ENCODE measurements around the gene KERA. TPM values are rescaled to one million over a fixed set of nuclear protein-coding genes. Genes with fewer than 3 reads are reported as not detected.

The KERA gene
- total and polyA plus RNA-seq, 9 of the 15 experiments (the other 6 are each of a cell fraction or from before 2014, with no cell fraction given) = not detected

DNA sequence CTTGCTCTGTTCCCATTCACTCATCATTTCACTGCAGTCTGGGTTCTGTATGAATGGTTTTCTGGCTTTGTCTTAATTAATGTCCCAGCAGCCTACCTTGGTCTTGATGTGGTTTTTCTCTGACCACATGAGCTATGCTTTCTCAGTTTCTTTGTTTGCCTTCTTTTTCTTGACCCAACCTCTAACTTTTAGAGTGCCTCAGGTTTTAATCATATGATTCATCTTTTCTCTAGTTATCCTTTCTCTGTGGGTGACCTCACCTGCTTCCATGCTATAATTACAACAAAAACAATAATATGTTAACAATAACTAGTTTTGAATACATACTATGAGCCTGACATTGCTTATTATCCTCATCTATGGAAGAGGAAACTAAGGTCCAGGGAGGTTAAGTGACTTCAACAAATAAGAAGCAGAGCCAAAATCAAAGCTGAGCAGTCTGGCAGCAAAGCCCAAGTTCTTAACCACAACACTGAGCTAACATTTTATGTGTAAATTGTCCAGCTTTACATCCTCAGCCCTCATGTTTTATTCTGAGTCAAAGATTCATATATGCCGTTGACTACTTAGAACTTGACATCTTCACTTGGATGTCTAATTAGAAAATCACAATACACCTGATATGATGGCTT, 48.4 kb downstream of the KERA start (continued):
- TF ChIP-seq, protein P1, sequence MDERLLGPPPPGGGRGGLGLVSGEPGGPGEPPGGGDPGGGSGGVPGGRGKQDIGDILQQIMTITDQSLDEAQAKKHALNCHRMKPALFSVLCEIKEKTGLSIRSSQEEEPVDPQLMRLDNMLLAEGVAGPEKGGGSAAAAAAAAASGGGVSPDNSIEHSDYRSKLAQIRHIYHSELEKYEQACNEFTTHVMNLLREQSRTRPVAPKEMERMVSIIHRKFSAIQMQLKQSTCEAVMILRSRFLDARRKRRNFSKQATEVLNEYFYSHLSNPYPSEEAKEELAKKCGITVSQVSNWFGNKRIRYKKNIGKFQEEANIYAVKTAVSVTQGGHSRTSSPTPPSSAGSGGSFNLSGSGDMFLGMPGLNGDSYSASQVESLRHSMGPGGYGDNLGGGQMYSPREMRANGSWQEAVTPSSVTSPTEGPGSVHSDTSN (CRISPR knock-in tag; IDR thresholded peaks at IDR 0.05; ENCODE audit: low read depth) = no peak
- TF ChIP-seq, protein P1 (tag; conservative IDR thresholded peaks at IDR 0.05; ENCODE audit: low read depth) = no peak
- TF ChIP-seq CBFA2T2 (conservative IDR thresholded peaks at IDR 0.05) (no peak), KLF6 (CRISPR knock-in tag; IDR thresholded peaks at IDR 0.05; ENCODE audit: borderline replicate concordance) (no peak), PTRF (tag; IDR thresholded peaks at IDR 0.05) (no peak), SPI1 (IDR thresholded peaks at IDR 0.05; ENCODE audit: borderline replicate concordance, low read depth, low read length) (no peak)

DNA sequence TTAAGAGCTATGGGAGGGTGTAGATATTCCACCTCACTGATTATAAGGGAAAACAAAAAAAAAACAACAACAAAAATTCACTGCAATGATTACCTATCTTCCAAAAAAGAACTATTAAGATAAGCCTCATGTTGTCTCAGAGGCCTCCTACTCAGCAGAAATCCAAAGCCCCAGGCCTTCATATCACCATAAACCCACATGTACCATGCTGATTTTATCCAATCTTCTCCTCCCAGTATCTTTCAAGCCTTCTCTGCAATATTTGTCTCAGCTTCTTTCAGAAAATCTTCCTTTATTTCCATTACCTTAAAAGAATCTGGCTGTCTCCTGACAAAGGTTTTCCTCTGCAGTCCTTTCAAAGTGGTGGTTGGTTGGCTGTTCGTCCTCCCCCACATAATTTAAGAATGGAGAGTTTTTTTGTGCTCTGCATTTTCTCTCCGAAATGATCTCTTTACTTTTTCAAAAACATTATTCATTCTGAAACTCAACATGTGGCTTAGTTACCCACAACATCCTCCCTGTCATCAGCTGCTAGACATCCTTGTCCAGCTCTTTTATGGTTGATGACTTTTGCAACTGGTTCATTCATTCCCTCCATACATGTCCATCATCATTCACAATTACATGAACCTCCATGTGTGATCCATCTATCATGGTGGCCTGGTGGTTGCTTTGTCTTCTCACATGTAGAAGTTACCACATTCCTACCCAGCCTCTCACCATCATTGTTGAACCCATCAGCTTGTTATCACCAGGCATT, 50.1 kb downstream of the KERA start:
- no TSS peak for BruUV-seq (replicated peaks)
- no peaks in the 10 kb centered on the region for H3K79me2 ChIP-seq (ENCODE audit: control insufficient read depth, insufficient read depth, low read length)
- H2AFZ ChIP-seq (ENCODE audit: low read depth, low read length) = no peak overlapping the region
- H3K9me3 ChIP-seq (replicated peaks; ENCODE audit: control insufficient read depth, insufficient read depth, low read depth, low read length) = no peaks in the 10 kb centered on the region
- H3K36me3 ChIP-seq (ENCODE audit: control insufficient read depth, insufficient read depth, low read length) = no peaks in the 10 kb centered on the region
- ATAC-seq = no peak
- no peak overlapping the region for H3K27ac ChIP-seq (ENCODE audit: extremely low read depth, low read depth, low read length)
- H3K9me1 ChIP-seq (ENCODE audit: control insufficient read depth, insufficient read depth, low read length) = no peaks in the 10 kb centered on the region
- WGBS (ENCODE audit: insufficient coverage, low coverage, missing lambda C conversion rate) = 0% methylated on average over 2 of the region's 2 CpGs
- H3K4me1 ChIP-seq (replicated peaks in 1 of 2; ENCODE audit: control insufficient read depth in 2 of 2, insufficient read depth in 2 of 2, low read length in 2 of 2) = no peaks in the 10 kb centered on the region
- POLR2A ChIA-PET = no interaction called here
- no peaks in the 10 kb centered on the region for H4K20me1 ChIP-seq (replicated peaks; ENCODE audit: control insufficient read depth, insufficient read depth, low read length)
- in situ Hi-C loops (cut with MboI) (no loop called here), intact Hi-C loops (cut with micrococcal nuclease) (no loop called here)
- DNase-seq (ENCODE audit: extremely low read depth in 1 of 4, low spot score in 3 of 4) = no peak
- H3K4me2 ChIP-seq (ENCODE audit: insufficient read depth, low read length) = no peak overlapping the region
- no peak overlapping the region for H3K9ac ChIP-seq (ENCODE audit: insufficient read depth in 1 of 2, low read depth in 2 of 2, low read length in 2 of 2)
- H3K4me3 ChIP-seq = no peak overlapping the region
- no peaks in the 10 kb centered on the region for H3K27me3 ChIP-seq (ENCODE audit: control insufficient read depth in 2 of 2, insufficient read depth in 2 of 2, low read length in 2 of 2)
- CTCF ChIA-PET (ENCODE audit: low intra/inter-chr PET ratio) = interaction anchor here (0.7 kb wide), 1 partner anchor 28 kb away, joined by 3 read pairs; no protein-coding TSS in a partner anchor
- no peak for FAIRE-seq
- TF ChIP-seq MTA1 (IDR thresholded peaks at IDR 0.05; ENCODE audit: borderline replicate concordance) = no peak
- no peak for TF ChIP-seq EP300 (IDR thresholded peaks at IDR 0.05; ENCODE audit: low read length)
- no peak for TF ChIP-seq SMAD3 (CRISPR knock-in tag; conservative IDR thresholded peaks at IDR 0.05)
- TF ChIP-seq ZNF174 (CRISPR knock-in tag; IDR thresholded peaks at IDR 0.05) = no peak
